Glutamatergic neuron (in vitro differentiated cells): ENCODE results near the gene ARHGAP42. TPM values are rescaled to one million over a fixed set of nuclear protein-coding genes. Genes with fewer than 3 reads are reported as not detected.
"Not testable (repeated sequence)": the region's sequence is repeated elsewhere in the genome, so short reads cannot be mapped to it uniquely, and the experiment has no call there.

Experiments
- DNase-seq: peaks from one replicate; pipeline ENCODE4 v3.0.0; 2022
- H3K27ac Mint-ChIP-seq: one replicate; pipeline ENCODE4 v1.8.0; 2020; ENCODE audit warnings: mild to moderate bottlenecking, mixed read lengths, inconsistent platforms; ENCODE audit not compliant: unreplicated experiment
- H3K27me3 Mint-ChIP-seq: one replicate; pipeline ENCODE4 v1.8.0; 2020; ENCODE audit warnings: mild to moderate bottlenecking, moderate library complexity, mixed read lengths, inconsistent platforms; ENCODE audit not compliant: unreplicated experiment
- H3K36me3 Mint-ChIP-seq: one replicate; pipeline ENCODE4 v1.8.0; 2020; ENCODE audit warnings: mild to moderate bottlenecking, mixed read lengths, inconsistent platforms; ENCODE audit not compliant: unreplicated experiment
- H3K4me1 Mint-ChIP-seq: one replicate; pipeline ENCODE4 v1.8.0; 2020; ENCODE audit warnings: mild to moderate bottlenecking, low read depth, mixed read lengths, inconsistent platforms; ENCODE audit not compliant: unreplicated experiment
- H3K4me3 Mint-ChIP-seq: one replicate; pipeline ENCODE4 v1.8.0; 2020; ENCODE audit warnings: mild to moderate bottlenecking, mixed read lengths, inconsistent platforms; ENCODE audit not compliant: unreplicated experiment
- H3K9me3 Mint-ChIP-seq: one replicate; pipeline ENCODE4 v1.8.0; 2020; ENCODE audit warnings: mild to moderate bottlenecking, moderate library complexity, mixed read lengths, inconsistent platforms; ENCODE audit not compliant: unreplicated experiment
- total RNA-seq: library from RNA; stranded (reverse); fragmentation: NEBNext Ultra II Directional; extraction: Animal tissue kit (Norgen Biotek cat#: 25700); gene quantifications from one replicate; pipeline ENCODE4 v1.2.1, GENCODE V29; 2021; ENCODE audit not compliant: unreplicated experiment
- TF ChIP-seq, protein P1 (sequence below): fragments of 200-600 bp; sonication (generic); IDR thresholded peaks from one replicate; pipeline ENCODE4 v1.5.0; 2021; ENCODE audit not compliant: partially characterized antibody, unreplicated experiment

ARHGAP42 gene
- total RNA-seq, 1 donor from 2014 or later = 21.4 TPM

DNA sequence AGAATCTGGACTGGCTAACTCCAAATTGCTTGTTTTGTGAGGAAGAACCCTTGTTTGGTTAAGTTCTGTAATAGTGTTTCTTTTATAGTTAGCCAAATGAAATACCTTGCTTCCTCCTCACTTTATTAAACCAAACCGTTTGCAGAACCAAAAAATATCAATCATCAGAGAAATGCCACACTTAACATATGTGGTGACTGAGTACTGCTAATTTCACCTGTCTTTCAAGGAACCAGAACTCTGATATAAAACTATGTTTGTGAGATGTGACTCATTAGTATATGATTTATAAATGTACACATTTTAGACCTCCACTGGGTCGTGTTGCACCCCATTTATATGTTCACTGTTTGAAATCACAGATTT lies 322.6 kb downstream of the ARHGAP42 start:
- H3K4me3 Mint-ChIP-seq = no peak overlapping the region
- no peak for DNase-seq
- no peaks in the 10 kb centered on the region for H3K4me1 Mint-ChIP-seq
- TF ChIP-seq, protein P1, sequence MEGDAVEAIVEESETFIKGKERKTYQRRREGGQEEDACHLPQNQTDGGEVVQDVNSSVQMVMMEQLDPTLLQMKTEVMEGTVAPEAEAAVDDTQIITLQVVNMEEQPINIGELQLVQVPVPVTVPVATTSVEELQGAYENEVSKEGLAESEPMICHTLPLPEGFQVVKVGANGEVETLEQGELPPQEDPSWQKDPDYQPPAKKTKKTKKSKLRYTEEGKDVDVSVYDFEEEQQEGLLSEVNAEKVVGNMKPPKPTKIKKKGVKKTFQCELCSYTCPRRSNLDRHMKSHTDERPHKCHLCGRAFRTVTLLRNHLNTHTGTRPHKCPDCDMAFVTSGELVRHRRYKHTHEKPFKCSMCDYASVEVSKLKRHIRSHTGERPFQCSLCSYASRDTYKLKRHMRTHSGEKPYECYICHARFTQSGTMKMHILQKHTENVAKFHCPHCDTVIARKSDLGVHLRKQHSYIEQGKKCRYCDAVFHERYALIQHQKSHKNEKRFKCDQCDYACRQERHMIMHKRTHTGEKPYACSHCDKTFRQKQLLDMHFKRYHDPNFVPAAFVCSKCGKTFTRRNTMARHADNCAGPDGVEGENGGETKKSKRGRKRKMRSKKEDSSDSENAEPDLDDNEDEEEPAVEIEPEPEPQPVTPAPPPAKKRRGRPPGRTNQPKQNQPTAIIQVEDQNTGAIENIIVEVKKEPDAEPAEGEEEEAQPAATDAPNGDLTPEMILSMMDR = no peak
- no peak overlapping the region for H3K27ac Mint-ChIP-seq
- H3K27me3 Mint-ChIP-seq = no peaks in the 10 kb centered on the region
- no peaks in the 10 kb centered on the region for H3K36me3 Mint-ChIP-seq
- no peaks in the 10 kb centered on the region for H3K9me3 Mint-ChIP-seq

DNA sequence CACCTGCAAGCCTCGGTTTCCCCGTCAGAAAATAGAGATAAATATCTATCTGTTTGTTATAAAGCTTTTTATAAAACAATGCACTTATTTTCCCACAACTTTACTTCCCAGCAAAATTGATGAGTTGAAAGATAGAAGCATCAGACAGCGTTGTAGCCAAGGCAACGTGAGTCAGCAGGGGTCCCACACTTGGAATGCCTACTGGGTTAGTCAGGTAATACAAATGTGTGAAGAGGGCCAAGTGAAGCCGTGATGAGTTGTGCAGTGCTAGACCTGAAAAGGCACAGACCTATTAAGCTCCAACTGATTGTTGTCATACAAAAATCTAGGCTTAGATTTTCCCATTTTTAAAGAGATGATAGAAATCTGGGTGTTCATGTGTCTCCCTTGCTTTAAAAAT lies 323.8 kb downstream of the ARHGAP42 start:
- H3K27ac Mint-ChIP-seq = no peak overlapping the region
- H3K4me3 Mint-ChIP-seq = no peak overlapping the region
- DNase-seq = no peak
- H3K27me3 Mint-ChIP-seq = no peaks in the 10 kb centered on the region
- no peaks in the 10 kb centered on the region for H3K4me1 Mint-ChIP-seq
- H3K9me3 Mint-ChIP-seq = no peaks in the 10 kb centered on the region
- H3K36me3 Mint-ChIP-seq = no peaks in the 10 kb centered on the region
- TF ChIP-seq, protein P1 = no peak

DNA sequence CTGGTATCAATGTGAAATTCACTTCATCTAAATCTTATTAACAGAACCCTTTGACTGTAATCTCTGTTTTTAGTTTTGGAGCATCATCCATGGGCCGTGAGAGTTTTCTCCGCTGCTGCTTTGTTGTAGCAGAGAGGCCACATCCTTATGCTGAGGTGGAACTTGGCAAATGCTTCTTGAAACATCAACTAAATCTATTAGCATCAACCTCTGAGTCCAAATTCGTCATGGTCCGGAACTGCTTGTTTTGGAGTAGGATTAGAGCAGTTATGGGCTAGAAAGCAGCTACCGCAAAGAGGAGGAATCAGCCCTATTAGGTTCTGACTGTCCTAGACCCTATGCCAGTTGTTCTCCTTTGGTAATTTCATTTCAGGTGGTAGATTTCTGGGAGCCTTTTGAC lies 324.8 kb downstream of the ARHGAP42 start:
- TF ChIP-seq, protein P1 = no peak
- no peaks in the 10 kb centered on the region for H3K4me1 Mint-ChIP-seq
- no peaks in the 10 kb centered on the region for H3K36me3 Mint-ChIP-seq
- no peak for DNase-seq
- H3K27ac Mint-ChIP-seq = no peak overlapping the region
- no peaks in the 10 kb centered on the region for H3K9me3 Mint-ChIP-seq
- H3K27me3 Mint-ChIP-seq = no peaks in the 10 kb centered on the region
- no peak overlapping the region for H3K4me3 Mint-ChIP-seq

DNA sequence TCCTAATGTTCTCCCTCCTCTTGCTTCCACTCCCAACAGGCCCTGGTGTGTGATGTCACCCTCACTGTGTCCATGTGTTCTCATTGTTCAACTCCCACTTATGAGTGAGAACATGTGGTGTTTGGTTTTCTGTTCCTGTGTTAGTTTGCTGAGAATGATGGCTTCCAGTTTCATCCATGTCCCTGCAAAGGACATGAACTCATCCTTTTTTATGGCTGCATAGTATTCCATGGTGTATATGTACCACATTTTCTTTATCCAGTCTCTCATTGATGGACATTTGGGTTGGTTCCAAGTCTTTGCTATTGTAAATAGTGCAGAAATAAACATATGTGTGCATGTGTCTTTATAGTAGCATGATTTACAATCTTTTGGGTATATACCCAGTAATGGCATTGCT lies 326.6 kb downstream of the ARHGAP42 start:
- H3K4me1 Mint-ChIP-seq, H3K4me3 Mint-ChIP-seq, H3K27me3 Mint-ChIP-seq: not testable (repeated sequence)

DNA sequence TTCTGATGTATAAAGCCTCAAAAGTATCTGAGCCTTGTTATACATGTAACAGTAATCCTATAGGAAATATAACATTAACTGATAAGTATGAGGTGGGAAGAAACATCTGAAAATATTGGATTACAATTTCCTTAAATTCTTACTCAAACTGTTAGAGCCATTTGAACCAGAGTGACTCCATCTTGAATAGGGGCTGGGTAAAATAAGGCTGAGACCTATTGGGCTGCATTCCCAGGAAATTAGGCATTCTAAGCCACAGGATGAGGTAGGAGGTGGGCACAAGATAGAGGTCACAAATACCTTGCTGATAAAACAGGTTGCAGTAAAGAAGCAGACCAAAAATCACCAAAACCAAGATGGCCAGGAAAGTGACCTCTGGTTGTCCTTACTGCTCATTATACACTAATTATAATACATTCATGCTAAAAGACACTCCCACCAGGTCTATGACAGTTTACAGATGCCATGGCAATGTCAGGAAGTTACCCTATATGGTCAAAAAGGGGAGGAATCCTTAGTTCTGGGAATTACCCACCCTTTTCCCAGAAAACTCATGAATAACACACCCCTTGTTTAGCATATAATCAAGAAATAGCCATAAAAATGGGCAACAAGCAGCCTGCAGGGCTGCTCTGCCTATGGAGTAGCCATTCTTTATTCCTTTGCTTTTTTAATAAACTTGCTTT lies 327.7 kb downstream of the ARHGAP42 start:
- Mint-ChIP-seq H3K27ac (no peak overlapping the region), H3K27me3 (no peaks in the 10 kb centered on the region), H3K4me1 (no peaks in the 10 kb centered on the region), H3K36me3 (no peaks in the 10 kb centered on the region), H3K4me3 (no peak overlapping the region), H3K9me3 (no peaks in the 10 kb centered on the region)
- TF ChIP-seq, protein P1 = no peak
- no peak for DNase-seq

More for the DNA sequence above, 326.6 kb downstream of the ARHGAP42 start:
- H3K27ac Mint-ChIP-seq, DNase-seq, H3K9me3 Mint-ChIP-seq, H3K36me3 Mint-ChIP-seq: not testable (repeated sequence)

DNA sequence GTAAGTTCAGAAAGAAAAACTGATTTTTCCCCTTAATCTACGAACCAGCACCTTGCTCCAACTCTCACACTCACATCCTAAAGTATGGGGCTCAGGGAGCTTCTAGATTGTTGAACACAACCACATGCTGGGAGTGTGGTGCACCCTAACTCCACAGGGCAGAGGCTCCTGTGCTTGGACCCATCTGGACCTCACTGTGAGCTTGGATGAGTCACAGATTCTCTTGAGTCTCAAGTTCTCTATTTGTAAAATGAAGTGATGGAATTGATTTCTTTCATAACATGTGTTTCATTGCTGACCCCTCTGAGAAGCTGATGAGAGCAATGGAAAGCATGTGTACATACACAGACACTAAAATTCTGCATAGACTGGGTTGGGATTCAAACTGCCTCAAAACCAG lies 332.8 kb downstream of the ARHGAP42 start:
- Mint-ChIP-seq H3K36me3 (no peaks in the 10 kb centered on the region), H3K4me1 (no peaks in the 10 kb centered on the region), H3K27ac (no peak overlapping the region), H3K27me3 (no peaks in the 10 kb centered on the region), H3K4me3 (no peak overlapping the region), H3K9me3 (no peaks in the 10 kb centered on the region)
- TF ChIP-seq, protein P1 = no peak
- DNase-seq = no peak
